Subcutaneous adipose tissue (tissue), 4 donors: Measurements from ENCODE around the gene AKR7A3. TPM values are rescaled to one million over a fixed set of nuclear protein-coding genes. Genes with fewer than 3 reads are reported as not detected.

Experiments used
- CTCF ChIP-seq: fragments of 450-650 bp; IDR thresholded peaks from one replicate; pipeline ENCODE4 v1.5.1; 2016; ENCODE audit warnings: low read depth, mild to moderate bottlenecking, control low read depth, antibody characterized with exemption, moderate library complexity
- total RNA-seq, 4 donors: library from RNA; depleted of rRNA; stranded (reverse); fragments of >200 nt; gene quantifications; one replicate each; pipeline ENCODE4 v1.1.0, GENCODE V29; 2016

The AKR7A3 gene
- total RNA-seq, 4 donors from 2014 or later: 0.51 to 2.4 (median 2.0) TPM; not detected in 1

GRCh38 chr1:19317126-19317910 is 28.7 kb upstream of the AKR7A3 start:
- no peak for TF ChIP-seq CTCF

GRCh38 chr1:19315378-19316198 is 27.0 kb upstream of the AKR7A3 start:
- no peak for TF ChIP-seq CTCF

GRCh38 chr1:19313961-19314882 is 25.7 kb upstream of the AKR7A3 start:
- no peak for TF ChIP-seq CTCF

- TF ChIP-seq CTCF: no peak
Measured at GRCh38 chr1:19313636-19313959, 25.0 kb upstream of the AKR7A3 start.

GRCh38 chr1:19312782-19313635 is 24.4 kb upstream of the AKR7A3 start:
- TF ChIP-seq CTCF: no peak

- TF ChIP-seq CTCF: no peak
Measured at GRCh38 chr1:19311931-19312781, 23.6 kb upstream of the AKR7A3 start, which contains the start of the genes AKR7A2 and SLC66A1. TSS of gene AKR7A2 (minus strand) at chr1:19312144. CDS start at chr1:19312124, 20 bp downstream. TSS of gene SLC66A1 (plus strand) at chr1:19312326. CDS start at chr1:19317678, 5,352 bp downstream.
